GM21526 (cell line): ENCODE results near the gene HTR3D.
"Not testable (repeated sequence)": the region's sequence is repeated elsewhere in the genome, so short reads cannot be mapped to it uniquely, and the experiment has no call there.

ENCODE experiments used
- ATAC-seq: cut with Tn5 transposase; IDR thresholded peaks from one replicate; pipeline ENCODE4 v1.9.1; 2021; ENCODE audit warnings: moderate library complexity; ENCODE audit not compliant: unreplicated experiment, low FRiP score

Gene HTR3D

GRCh38 chr3:184015381-184016019 is 16.0 kb upstream of the HTR3D start:
- ATAC-seq, result no peak

GRCh38 chr3:184016169-184016570 is 15.4 kb upstream of the HTR3D start:
- no peak for ATAC-seq

- ATAC-seq, result peak; percentile 68
Measured at GRCh38 chr3:184016811-184017671, 14.5 kb upstream of the HTR3D start.

- peak; percentile 97 for ATAC-seq
Measured at GRCh38 chr3:184017672-184018423, 13.7 kb upstream of the HTR3D start, which contains the start of gene ABCC5. Gene ABCC5, minus strand, starts transcription at chr3:184017884. Its CDS starts 3,492 bp downstream, at chr3:184014392.

- no peak for ATAC-seq
Measured at GRCh38 chr3:184018424-184018973, 13.0 kb upstream of the HTR3D start.

- ATAC-seq, result no peak
Measured at GRCh38 chr3:184022323-184022722, 9.2 kb upstream of the HTR3D start.

- not testable (repeated sequence) for ATAC-seq
Measured at GRCh38 chr3:184025256-184025655, 6.3 kb upstream of the HTR3D start.

- not testable (repeated sequence) for ATAC-seq
Measured at GRCh38 chr3:184028275-184028890, 3.2 kb upstream of the HTR3D start.

GRCh38 chr3:184029443-184029842 is 2.1 kb upstream of the HTR3D start:
- ATAC-seq, result no peak

GRCh38 chr3:184030536-184030935 is 1.0 kb upstream of the HTR3D start:
- ATAC-seq, result no peak

GRCh38 chr3:184037816-184038215 is 6.3 kb downstream of the HTR3D start:
- ATAC-seq, result no peak

- ATAC-seq, result not testable (repeated sequence)
Measured at GRCh38 chr3:184038307-184038706, 6.8 kb downstream of the HTR3D start.

GRCh38 chr3:184039414-184039813 is 7.9 kb downstream of the HTR3D start:
- ATAC-seq, result no peak

- no peak for ATAC-seq
Measured at GRCh38 chr3:184040010-184040409, 8.5 kb downstream of the HTR3D start.

- no peak for ATAC-seq
Measured at GRCh38 chr3:184042617-184043016, 11.1 kb downstream of the HTR3D start.

GRCh38 chr3:184045995-184046394 is 14.5 kb downstream of the HTR3D start:
- ATAC-seq, result no peak

- no peak for ATAC-seq
Measured at GRCh38 chr3:184050217-184050847, 18.8 kb downstream of the HTR3D start.

GRCh38 chr3:184052767-184053166 is 21.2 kb downstream of the HTR3D start, which contains the start of gene HTR3C:
Gene HTR3C, plus strand, starts transcription at chr3:184053047. Its CDS starts 34 bp downstream, at chr3:184053081.
- no peak for ATAC-seq

- ATAC-seq, result no peak
Measured at GRCh38 chr3:184058029-184058428, 26.5 kb downstream of the HTR3D start.

GRCh38 chr3:184059424-184059823 is 27.9 kb downstream of the HTR3D start:
- no peak for ATAC-seq
